Loucy (cell line): ENCODE measurements around the gene SLC16A7.

Experiments used
- H2AFZ ChIP-seq: fragments of 200-600 bp; sonication (generic); 2 replicates; pipeline ENCODE4 v1.6.0; 2016; ENCODE audit warnings: antibody characterized with exemption, mild to moderate bottlenecking, low read length, moderate library complexity
- H3F3A ChIP-seq: fragments of 200-600 bp; 2 replicates; pipeline ENCODE4 v1.6.0; 2016; ENCODE audit warnings: antibody characterized with exemption, low read depth, mild to moderate bottlenecking
- H3K27me3 ChIP-seq: fragments of 200-600 bp; sonication (generic); 2 replicates; pipeline ENCODE4 v1.6.1; 2014; ENCODE audit warnings: low read length, mild to moderate bottlenecking; ENCODE audit not compliant: insufficient read depth, poor library complexity, severe bottlenecking
- H3K36me3 ChIP-seq: fragments of 200-600 bp; sonication (generic); 2 replicates; pipeline ENCODE4 v1.6.1; 2016; ENCODE audit warnings: low read length; ENCODE audit not compliant: insufficient read depth
- H3K4me1 ChIP-seq: fragments of 200-600 bp; sonication (generic); 2 replicates; pipeline ENCODE4 v1.5.1; 2014; ENCODE audit warnings: low read length, mild to moderate bottlenecking; ENCODE audit not compliant: insufficient read depth, poor library complexity, severe bottlenecking
- H3K4me2 ChIP-seq: fragments of 200-600 bp; sonication (generic); 2 replicates; pipeline ENCODE4 v1.6.0; 2014; ENCODE audit warnings: antibody characterized with exemption, low read length, low read depth, mild to moderate bottlenecking; ENCODE audit not compliant: poor library complexity, severe bottlenecking
- H3K4me3 ChIP-seq: fragments of 200-600 bp; sonication (generic); 2 replicates; pipeline ENCODE4 v1.5.1; 2014; ENCODE audit warnings: low read length, mild to moderate bottlenecking, mixed read lengths; ENCODE audit not compliant: poor library complexity, severe bottlenecking
- H3K79me2 ChIP-seq: fragments of 200-600 bp; sonication (generic); 2 replicates; pipeline ENCODE4 v1.6.1; 2014; ENCODE audit warnings: low read length; ENCODE audit not compliant: insufficient read depth
- H3K9ac ChIP-seq: fragments of 200-600 bp; sonication (generic); 2 replicates; pipeline ENCODE4 v1.6.0; 2014; ENCODE audit warnings: mild to moderate bottlenecking, low read depth, low read length, moderate library complexity; ENCODE audit not compliant: poor library complexity, severe bottlenecking
- H3K9me2 ChIP-seq: fragments of 200-600 bp; sonication (generic); replicated peaks from 2 replicates; pipeline ENCODE4 v1.6.1; 2016; ENCODE audit warnings: low read depth, low read length, mixed read lengths
- H3K9me3 ChIP-seq: fragments of 200-600 bp; sonication (generic); 2 replicates; pipeline ENCODE4 v1.6.1; 2014; ENCODE audit warnings: mild to moderate bottlenecking, antibody characterized with exemption, low read length, low read depth; ENCODE audit not compliant: insufficient read depth
- H4K20me1 ChIP-seq: fragments of 200-600 bp; sonication (generic); 2 replicates; pipeline ENCODE4 v1.6.0; 2014; ENCODE audit warnings: antibody characterized with exemption, low read length, mild to moderate bottlenecking; ENCODE audit not compliant: insufficient read depth, poor library complexity, severe bottlenecking
- CTCF ChIP-seq: fragments of 200-600 bp; sonication (generic); conservative IDR thresholded peaks from 2 replicates; pipeline ENCODE4 v1.5.1; 2014; ENCODE audit warnings: mild to moderate bottlenecking, antibody characterized with exemption, low read length
- EZH2phosphoT487 ChIP-seq: fragments of 200-600 bp; IDR thresholded peaks from 2 replicates; pipeline ENCODE4 v1.6.1; 2018; ENCODE audit warnings: antibody characterized with exemption, mild to moderate bottlenecking, moderate library complexity, borderline replicate concordance

Gene SLC16A7

DNA sequence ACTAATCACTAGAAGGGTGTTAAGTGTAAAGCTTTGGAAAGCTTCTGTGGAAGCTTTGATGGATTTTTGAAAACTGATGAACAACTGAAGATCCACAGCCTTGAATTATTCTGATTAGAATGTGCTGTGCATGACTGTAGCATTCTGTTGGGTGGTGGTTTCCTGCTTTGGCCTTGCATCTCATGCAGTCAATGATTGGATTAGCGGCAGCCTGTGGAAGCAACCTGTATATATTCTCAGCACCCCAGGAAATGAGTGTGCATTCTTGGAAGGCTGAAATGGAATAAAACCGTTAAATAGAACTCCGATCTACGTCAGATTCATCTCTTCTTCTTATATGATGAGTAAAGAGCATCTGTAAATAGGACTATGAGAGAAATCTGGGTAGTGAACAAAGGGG, 120.2 kb downstream of the SLC16A7 start:
- Histone ChIP-seq H3K9me3 (no peaks in the 10 kb centered on the region), H3K27me3 (no peaks in the 10 kb centered on the region), H4K20me1 (no peaks in the 10 kb centered on the region), H3K9me2 (no peaks in the 10 kb centered on the region), H2AFZ (no peak overlapping the region), H3K9ac (no peak overlapping the region), H3F3A (no peaks in the 10 kb centered on the region), H3K4me2 (no peak overlapping the region), H3K36me3 (no peaks in the 10 kb centered on the region), H3K79me2 (no peaks in the 10 kb centered on the region), H3K4me1 (peaks cover 4% of the 10 kb centered on the region), H3K4me3 (no peak overlapping the region)
- TF ChIP-seq EZH2phosphoT487: no peak
- TF ChIP-seq CTCF: no peak

- H3K4me1 ChIP-seq: peaks cover 4% of the 10 kb centered on the region
- no peak overlapping the region for H2AFZ ChIP-seq
- no peak overlapping the region for H3K4me2 ChIP-seq
- H3F3A ChIP-seq: no peaks in the 10 kb centered on the region
- TF ChIP-seq CTCF (no peak), EZH2phosphoT487 (no peak)
- no peaks in the 10 kb centered on the region for H3K9me2 ChIP-seq
- no peaks in the 10 kb centered on the region for H3K27me3 ChIP-seq
- H3K79me2 ChIP-seq: no peaks in the 10 kb centered on the region
- H4K20me1 ChIP-seq: no peaks in the 10 kb centered on the region
- H3K9ac ChIP-seq: no peak overlapping the region
- H3K4me3 ChIP-seq: no peak overlapping the region
- no peaks in the 10 kb centered on the region for H3K36me3 ChIP-seq
- no peaks in the 10 kb centered on the region for H3K9me3 ChIP-seq
Observed at GRCh38 chr12:59717436-59717835, 121.6 kb downstream of the SLC16A7 start.

DNA sequence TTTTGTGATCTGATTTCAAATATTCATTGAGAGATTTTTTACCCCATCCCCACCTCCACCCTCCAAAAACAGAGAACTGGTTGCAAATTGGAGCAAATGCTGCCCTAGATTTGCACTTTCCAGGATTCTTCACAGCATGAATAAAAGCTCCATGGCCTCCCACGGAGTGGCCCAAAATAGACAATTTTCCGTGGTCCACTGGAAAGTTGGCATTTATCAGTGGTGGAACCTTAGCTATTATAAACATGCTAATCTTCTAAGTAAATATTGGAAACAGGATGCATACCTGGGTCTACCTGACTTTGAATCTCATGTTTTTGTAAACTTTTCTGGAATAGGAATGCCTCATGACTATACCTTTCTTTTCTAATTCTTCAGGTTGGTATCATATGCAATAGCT, 123.9 kb downstream of the SLC16A7 start:
- H3K4me1 ChIP-seq: peaks cover 4% of the 10 kb centered on the region
- no peaks in the 10 kb centered on the region for H4K20me1 ChIP-seq
- no peak for TF ChIP-seq EZH2phosphoT487
- no peak for TF ChIP-seq CTCF
- no peaks in the 10 kb centered on the region for H3K36me3 ChIP-seq
- no peaks in the 10 kb centered on the region for H3F3A ChIP-seq
- H3K4me2 ChIP-seq: no peak overlapping the region
- no peaks in the 10 kb centered on the region for H3K9me2 ChIP-seq
- H3K9me3 ChIP-seq: no peaks in the 10 kb centered on the region
- H3K79me2 ChIP-seq: no peaks in the 10 kb centered on the region
- no peaks in the 10 kb centered on the region for H3K27me3 ChIP-seq
- no peak overlapping the region for H2AFZ ChIP-seq
- no peak overlapping the region for H3K4me3 ChIP-seq
- no peak overlapping the region for H3K9ac ChIP-seq
